HEK293T (cell line): Measurements from ENCODE around the gene TMEM143.

Experiments used
- CTCF ChIA-PET: fragments of 350-600 bp; formaldehyde crosslinking; extraction: SDS; loops from one replicate; lab custom pipeline; 2021; ENCODE audit warnings: antibody characterized with exemption, inconsistent platforms; lab: Yijun Ruan, JAX
- POLR2A ChIA-PET: fragments of 350-600 bp; formaldehyde crosslinking; extraction: SDS; loops from one replicate; lab custom pipeline; 2020; ENCODE audit warnings: antibody characterized with exemption, inconsistent platforms; lab: Yijun Ruan, JAX
- DNase-seq: peaks from one replicate; pipeline ENCODE4 v3.0.0; 2012; ENCODE audit warnings: mixed read lengths; ENCODE audit errors: extremely low spot score
- ARNT ChIP-seq: fragments of 450-650 bp; IDR thresholded peaks from 2 replicates; pipeline ENCODE4 v1.6.1; 2017; ENCODE audit warnings: mild to moderate bottlenecking
- BHLHE40 ChIP-seq: fragments of 450-650 bp; IDR thresholded peaks from 2 replicates; pipeline ENCODE4 v1.6.1; 2016; ENCODE audit warnings: mild to moderate bottlenecking, moderate library complexity, borderline replicate concordance
- CTBP1 ChIP-seq: fragments of 450-650 bp; IDR thresholded peaks from 2 replicates; pipeline ENCODE4 v1.6.1; 2016; ENCODE audit warnings: borderline replicate concordance
- ELF4 ChIP-seq: fragments of 450-650 bp; IDR thresholded peaks from 2 replicates; pipeline ENCODE4 v1.6.1; 2017; ENCODE audit warnings: antibody characterized with exemption
- FOXA1 ChIP-seq: fragments of 450-650 bp; IDR thresholded peaks from 2 replicates; pipeline ENCODE4 v1.6.1; 2016; ENCODE audit warnings: mild to moderate bottlenecking
- FOXK2 ChIP-seq: fragments of 450-650 bp; IDR thresholded peaks from 2 replicates; pipeline ENCODE4 v1.6.1; 2016; ENCODE audit warnings: mild to moderate bottlenecking
- FOXM1 ChIP-seq: fragments of 450-650 bp; IDR thresholded peaks from 2 replicates; pipeline ENCODE4 v1.6.1; 2017; ENCODE audit warnings: mild to moderate bottlenecking, borderline replicate concordance
- HDGF ChIP-seq: fragments of 450-650 bp; IDR thresholded peaks from 2 replicates; pipeline ENCODE4 v1.6.1; 2017; ENCODE audit warnings: antibody characterized with exemption, borderline replicate concordance
- L3MBTL2 ChIP-seq: fragments of 450-650 bp; conservative IDR thresholded peaks from 2 replicates; pipeline ENCODE4 v1.6.1; 2016; ENCODE audit warnings: mild to moderate bottlenecking
- LEF1 ChIP-seq: fragments of 450-650 bp; IDR thresholded peaks from 2 replicates; pipeline ENCODE4 v1.6.1; 2017; ENCODE audit warnings: mild to moderate bottlenecking, borderline replicate concordance
- NFRKB ChIP-seq: fragments of 450-650 bp; IDR thresholded peaks from 2 replicates; pipeline ENCODE4 v1.6.1; 2016; ENCODE audit warnings: mild to moderate bottlenecking, moderate library complexity
- PKNOX1 ChIP-seq: fragments of 450-650 bp; IDR thresholded peaks from 2 replicates; pipeline ENCODE4 v1.6.1; 2016
- SP1 ChIP-seq: fragments of 450-650 bp; IDR thresholded peaks from 2 replicates; pipeline ENCODE4 v1.6.1; 2017
- SUZ12 ChIP-seq: fragments of 450-650 bp; IDR thresholded peaks from 2 replicates; pipeline ENCODE4 v1.6.1; 2016; ENCODE audit warnings: mild to moderate bottlenecking
- ZNF384 ChIP-seq: fragments of 450-650 bp; IDR thresholded peaks from 2 replicates; pipeline ENCODE4 v1.6.1; 2016

The TMEM143 gene

GRCh38 chr19:48338253-48338755, 25.4 kb downstream of the TMEM143 start:
- TF ChIP-seq CTBP1 (no peak), ZNF384 (no peak), BHLHE40 (no peak), HDGF (no peak), ELF4 (no peak), FOXM1 (no peak), FOXA1 (no peak), SP1 (no peak), L3MBTL2 (no peak), PKNOX1 (no peak), NFRKB (no peak), LEF1 (no peak), FOXK2 (no peak), ARNT (no peak)
- POLR2A ChIA-PET = interaction anchor here (1.4 to 1.6 kb wide), 2 partner anchors 13 to 25 kb away, joined by 3 to 4 read pairs; partner anchors contain the start of gene EMP3
- no peak for DNase-seq
- CTCF ChIA-PET = no interaction called here

- peak; percentile 90 for DNase-seq
- ChIA-PET CTCF (interaction anchor here (0.6 to 3.3 kb wide), 12 partner anchors 10 to 251 kb away, joined by 3 to 78 read pairs (median 4); partner anchors contain the start of gene EMP3), POLR2A (interaction anchor here (0.6 to 6.6 kb wide), 10 partner anchors 12 to 285 kb away, joined by 3 to 93 read pairs (median 4); partner anchors contain the start of genes CARD8, EMP3, KDELR1 and RPL18)
- TF ChIP-seq PKNOX1 = peak; percentile 37
- TF ChIP-seq LEF1 = no peak
- 0 out of 2 replicates have a peak, but pooled peaks have one; percentile 7 for TF ChIP-seq CTBP1
- no peak for TF ChIP-seq ELF4
- TF ChIP-seq SUZ12 = no peak
- TF ChIP-seq L3MBTL2 = peak; percentile 94
- no peak for TF ChIP-seq ZNF384
- no peak for TF ChIP-seq NFRKB
Measured at GRCh38 chr19:48333467-48334384, 30.0 kb downstream of the TMEM143 start.

- TF ChIP-seq ZNF384 (no peak), PKNOX1 (peak; percentile 98)
- CTCF ChIA-PET = interaction anchor here (0.9 to 3.3 kb wide), 6 partner anchors 9 to 173 kb away, joined by 3 to 78 read pairs (median 10); partner anchors contain the start of gene EMP3
Measured at GRCh38 chr19:48332662-48333466, 30.9 kb downstream of the TMEM143 start.

GRCh38 chr19:48332351-48332661, 31.4 kb downstream of the TMEM143 start:
- no peak for TF ChIP-seq NFRKB
- TF ChIP-seq CTBP1 = no peak
- no peak for TF ChIP-seq HDGF
- TF ChIP-seq SP1 = no peak
- no peak for TF ChIP-seq L3MBTL2
- TF ChIP-seq FOXK2 = no peak
- TF ChIP-seq FOXA1 = no peak
- DNase-seq = no peak
- CTCF ChIA-PET = interaction anchor here (1.0 to 3.3 kb wide), 3 partner anchors 13 to 174 kb away, joined by 5 to 78 read pairs (median 14); a partner anchor contains a TSS
- POLR2A ChIA-PET = interaction anchor here (0.9 to 6.6 kb wide), 7 partner anchors 10 to 287 kb away, joined by 3 to 93 read pairs (median 5); partner anchors contain the start of genes CARD8, EMP3, RPL18 and SPHK2

More at GRCh38 chr19:48332662-48333466, 30.9 kb downstream of the TMEM143 start:
- peak; percentile 82 for DNase-seq
- POLR2A ChIA-PET = interaction anchor here (0.9 to 6.6 kb wide), 8 partner anchors 11 to 286 kb away, joined by 3 to 93 read pairs (median 4); partner anchors contain the start of genes CARD8, EMP3, RPL18 and SPHK2

GRCh38 chr19:48330012-48330681, 33.6 kb downstream of the TMEM143 start:
- peak; percentile 75 for DNase-seq
- CTCF ChIA-PET = interaction anchor here (1.0 kb wide), 1 partner anchor 16 kb away, joined by 3 read pairs; no protein-coding TSS in a partner anchor
- TF ChIP-seq PKNOX1 (peak; percentile 43; the same call in 1 of the 2 replicates), ZNF384 (no peak), L3MBTL2 (peak; percentile 62), SUZ12 (no peak), BHLHE40 (no peak)
- POLR2A ChIA-PET = interaction anchor here (1.4 to 6.6 kb wide), 2 partner anchors 8 to 33 kb away, joined by 6 to 93 read pairs; partner anchors contain the start of gene EMP3
